ENCODE results near the gene KCNK3.
A peak's percentile ranks its signal among the peaks of the same experiment; 100 is the strongest.

The KCNK3 gene

DNA sequence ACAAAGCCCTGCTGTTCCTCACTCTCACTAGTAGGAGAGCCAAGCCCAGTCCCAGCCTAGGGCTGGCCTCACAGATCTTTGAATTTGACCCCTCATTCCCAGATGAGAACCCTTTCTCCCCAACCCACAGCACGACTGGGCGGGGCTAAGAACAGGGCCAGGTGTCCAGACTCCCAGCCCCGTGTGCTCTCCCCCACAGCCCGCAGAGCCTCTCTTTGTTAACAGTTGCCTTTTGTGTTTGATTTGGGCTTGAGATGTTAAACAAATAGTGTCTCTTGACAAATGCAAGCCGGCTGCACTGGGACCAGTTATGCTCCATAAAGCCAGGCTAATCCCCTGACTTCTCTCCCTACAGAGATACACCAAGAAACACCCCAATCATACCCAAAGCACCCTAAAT is 4.7 kb upstream of the KCNK3 start:
- no peak for DNase-seq (ENCODE audit: low spot score)

DNA sequence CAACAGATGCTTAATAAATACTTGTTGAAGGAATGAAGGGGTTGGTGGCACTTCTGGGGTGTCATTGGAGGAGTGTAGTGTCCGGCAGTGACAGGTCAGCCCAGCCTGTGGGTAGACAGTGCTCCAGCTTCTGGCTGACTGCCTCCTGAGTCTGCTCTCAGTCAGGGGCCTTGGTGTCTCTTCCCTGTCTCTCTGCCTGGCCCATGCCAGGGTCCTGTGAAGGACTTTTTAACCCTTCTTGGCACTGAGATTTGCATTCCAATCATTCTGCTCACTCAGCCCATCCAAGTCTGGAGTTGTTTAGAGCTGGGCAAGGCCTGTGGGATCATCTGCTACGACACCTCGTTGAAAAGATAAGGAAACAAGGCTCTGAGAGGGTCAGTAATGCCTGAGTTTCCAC is 1.4 kb upstream of the KCNK3 start:
- no peak for DNase-seq (ENCODE audit: low spot score)

DNA sequence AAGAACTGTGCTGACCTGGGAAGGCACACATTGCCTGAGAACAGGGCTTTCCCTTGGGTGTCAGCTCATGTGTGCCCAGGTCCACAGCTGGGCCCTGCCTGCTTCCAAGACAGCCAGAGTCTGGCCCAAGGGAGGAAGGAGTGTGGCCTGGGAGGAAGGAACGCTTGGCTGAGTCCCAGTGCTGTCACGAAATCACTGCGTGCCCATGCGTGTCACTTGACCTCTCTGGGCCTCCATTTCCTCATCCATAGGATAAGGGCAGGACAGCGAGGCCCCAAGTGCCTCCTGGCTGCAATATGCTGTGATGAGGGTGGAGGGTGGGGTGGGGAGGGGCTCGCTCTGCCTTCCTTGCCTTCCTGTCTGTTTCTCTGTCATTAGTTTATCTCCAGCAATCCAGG is 642 bp upstream of the KCNK3 start:
- DNase-seq (ENCODE audit: low spot score), result no peak

DNA sequence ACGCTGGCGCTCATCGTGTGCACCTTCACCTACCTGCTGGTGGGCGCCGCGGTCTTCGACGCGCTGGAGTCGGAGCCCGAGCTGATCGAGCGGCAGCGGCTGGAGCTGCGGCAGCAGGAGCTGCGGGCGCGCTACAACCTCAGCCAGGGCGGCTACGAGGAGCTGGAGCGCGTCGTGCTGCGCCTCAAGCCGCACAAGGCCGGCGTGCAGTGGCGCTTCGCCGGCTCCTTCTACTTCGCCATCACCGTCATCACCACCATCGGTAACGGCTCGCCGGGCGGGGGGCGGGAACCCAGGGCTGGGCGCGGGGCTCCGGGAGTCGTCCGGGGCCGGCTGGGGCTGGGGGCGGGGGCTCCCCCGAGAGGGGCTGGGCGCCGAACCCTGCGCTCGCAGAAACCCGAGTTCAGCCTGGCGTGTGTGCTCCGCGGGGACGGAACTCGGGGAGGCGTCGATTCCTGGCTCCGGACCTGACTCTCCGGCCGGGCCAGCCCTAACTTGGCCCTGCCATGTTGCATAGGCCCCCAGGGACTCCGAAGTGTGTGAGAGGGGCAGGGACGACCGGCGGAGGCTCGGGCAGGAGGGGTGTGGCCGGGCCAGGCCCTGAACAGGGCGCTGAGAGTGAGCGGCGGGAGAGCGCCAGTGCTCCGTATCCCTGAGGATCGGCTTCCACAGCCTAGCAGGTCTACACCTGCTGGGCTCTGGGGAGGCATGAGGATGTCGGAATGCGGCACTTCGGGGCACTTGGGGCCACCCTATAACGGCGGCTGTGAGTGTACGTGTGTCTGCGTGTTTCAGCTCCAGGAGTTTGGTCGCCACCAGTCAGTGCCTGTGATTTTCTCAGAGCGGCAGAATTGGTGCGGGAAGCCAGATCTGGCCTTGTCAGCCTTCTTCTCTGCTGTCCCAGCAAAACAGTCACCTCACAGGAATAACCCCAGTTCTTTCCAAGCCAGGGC is 651 bp downstream of the KCNK3 start:
- DNase-seq (ENCODE audit: low spot score), result peak; percentile 23

DNA sequence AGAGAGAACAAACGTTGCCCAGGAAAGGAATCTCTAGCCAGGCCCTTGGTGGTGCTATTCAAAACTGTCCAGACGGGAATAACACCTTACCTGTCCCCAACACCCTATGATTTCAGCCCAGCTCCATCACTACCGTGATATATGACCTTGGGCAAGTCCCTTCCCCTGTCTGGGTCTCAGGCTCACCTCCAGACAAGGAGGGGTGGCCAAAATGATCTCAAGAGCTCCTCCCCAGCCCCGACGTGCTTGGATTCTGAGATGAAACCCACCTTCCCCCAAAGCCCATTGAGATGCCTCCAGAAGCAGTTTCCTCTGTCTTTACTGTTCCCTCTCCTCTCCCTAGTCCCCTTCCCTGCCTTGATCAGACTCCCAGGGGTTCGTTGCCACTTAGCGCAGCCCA is 1.5 kb downstream of the KCNK3 start:
- DNase-seq (ENCODE audit: low spot score), result no peak

DNA sequence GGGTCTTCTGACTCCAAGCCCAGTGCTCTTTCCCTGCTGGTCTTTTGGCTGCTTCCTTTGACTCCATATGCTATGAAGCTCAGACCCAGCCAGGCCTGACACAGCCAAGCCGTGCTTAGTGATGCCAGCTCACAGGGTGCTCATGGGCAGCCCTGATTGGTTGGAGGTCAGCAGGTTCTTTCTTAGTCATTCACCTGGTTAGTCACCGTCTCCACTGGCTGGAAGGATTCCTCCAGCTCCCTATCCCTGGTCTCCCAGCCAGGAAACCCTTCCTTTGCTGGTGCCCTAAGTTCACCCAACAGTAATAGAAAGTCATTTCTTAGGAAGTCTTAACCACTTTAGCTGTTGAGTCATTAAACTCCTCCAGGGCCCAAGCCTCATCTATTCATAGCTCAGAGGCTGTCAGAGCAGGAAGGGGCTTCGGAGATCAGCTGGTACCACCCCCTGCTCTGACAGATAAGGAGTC is 3.9 kb downstream of the KCNK3 start:
- no peak for DNase-seq (ENCODE audit: low spot score)

DNA sequence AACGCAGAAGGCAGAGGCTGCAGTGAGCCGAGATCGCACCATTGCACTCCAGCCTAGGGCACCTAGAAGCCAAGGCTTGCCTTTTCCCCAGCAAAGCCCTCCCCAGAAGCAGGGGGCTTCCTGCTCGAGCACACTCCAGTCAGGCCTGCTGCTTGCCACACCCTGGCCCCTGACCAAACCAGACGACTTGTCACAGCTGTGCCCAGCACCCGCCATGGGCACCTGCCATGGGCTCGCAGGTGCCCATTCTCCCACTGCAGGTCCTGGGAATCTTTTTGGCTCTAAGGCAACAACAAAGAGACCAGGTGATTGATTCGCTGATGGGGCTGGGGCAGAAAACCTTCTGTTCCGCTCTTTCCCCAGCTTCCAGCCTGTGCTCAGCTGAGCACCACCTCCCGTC is 4.9 kb downstream of the KCNK3 start:
- DNase-seq (ENCODE audit: low spot score), result no peak

DNA sequence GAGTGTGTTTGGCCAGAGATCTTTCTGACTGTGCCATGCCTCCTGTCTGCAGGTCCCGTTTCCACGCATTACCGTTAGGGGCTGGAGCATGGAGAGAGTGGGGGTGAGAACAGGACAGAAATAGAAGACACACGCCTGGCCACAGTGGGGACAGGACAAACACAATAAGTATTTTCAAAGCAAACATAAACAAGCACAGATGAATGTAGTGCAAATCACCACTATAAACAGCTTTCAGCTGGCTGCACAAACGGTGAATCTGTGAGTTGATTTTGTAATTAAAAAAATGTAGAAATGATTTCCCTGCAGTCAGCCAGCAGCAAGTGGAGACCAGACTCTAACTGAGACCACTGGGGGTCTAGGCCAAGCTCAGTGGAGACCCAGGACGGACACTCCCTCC is 6.8 kb downstream of the KCNK3 start:
- no peak for DNase-seq (ENCODE audit: low spot score)

DNA sequence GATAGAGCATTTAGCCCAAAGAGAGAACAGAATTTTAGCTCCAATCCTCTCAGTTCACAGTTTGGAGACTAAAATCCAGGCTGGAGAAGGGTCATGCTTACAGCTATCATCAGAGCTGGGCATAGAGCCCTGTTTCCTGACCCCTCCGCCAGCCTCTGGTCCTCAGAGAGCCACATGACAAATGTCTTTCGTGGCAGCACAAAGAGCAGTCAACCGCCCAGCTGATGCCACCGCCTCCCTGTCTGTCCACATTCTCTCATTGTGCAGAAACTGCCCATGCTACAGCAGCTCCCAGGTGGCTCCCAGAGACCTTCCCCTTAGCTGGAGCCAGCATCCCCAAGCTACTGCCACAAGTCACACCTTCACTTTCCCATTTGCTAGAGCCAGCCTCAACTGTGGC is 7.6 kb downstream of the KCNK3 start:
- no peak for DNase-seq (ENCODE audit: low spot score)

DNA sequence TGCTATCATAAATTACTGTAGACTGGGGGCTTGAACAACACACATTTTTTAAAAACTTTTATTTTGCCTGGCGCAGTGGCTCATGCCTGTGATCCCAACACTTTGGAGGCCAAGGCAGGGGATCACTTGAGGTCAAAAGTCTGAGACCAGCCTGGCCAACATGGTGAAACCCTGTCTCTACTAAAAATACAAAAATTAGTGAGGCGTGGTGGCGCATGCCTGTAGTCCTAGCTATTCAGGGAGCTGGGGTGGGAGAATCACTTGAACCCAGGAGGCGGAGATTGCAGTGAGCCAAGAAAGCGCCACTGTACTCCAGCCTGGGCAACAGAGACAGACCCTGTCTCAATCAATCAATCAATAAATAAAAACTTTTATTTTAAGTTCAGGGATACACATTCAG is 9.1 kb downstream of the KCNK3 start:
- no peak for DNase-seq (ENCODE audit: low spot score)

DNA sequence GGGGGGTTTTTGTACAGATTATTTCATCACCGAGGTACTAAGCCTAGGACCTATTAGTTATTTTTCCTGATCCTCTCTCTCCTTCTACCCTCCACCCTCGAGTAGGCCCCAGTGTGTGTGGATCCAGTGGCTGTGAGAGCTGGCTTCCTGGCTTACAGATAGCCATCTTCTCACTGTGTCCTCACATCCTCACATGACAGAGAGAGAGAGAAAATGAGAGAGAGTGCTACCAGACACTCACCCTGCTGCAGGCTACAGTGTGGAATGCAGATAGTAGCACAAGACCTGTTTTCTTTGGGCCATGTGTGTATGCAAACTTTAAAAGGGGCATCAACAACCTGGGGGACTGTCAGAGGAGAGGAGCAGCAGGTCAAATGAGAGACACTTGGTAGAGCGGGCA is 9.5 kb downstream of the KCNK3 start:
- DNase-seq (ENCODE audit: low spot score), result peak; percentile 50

DNA sequence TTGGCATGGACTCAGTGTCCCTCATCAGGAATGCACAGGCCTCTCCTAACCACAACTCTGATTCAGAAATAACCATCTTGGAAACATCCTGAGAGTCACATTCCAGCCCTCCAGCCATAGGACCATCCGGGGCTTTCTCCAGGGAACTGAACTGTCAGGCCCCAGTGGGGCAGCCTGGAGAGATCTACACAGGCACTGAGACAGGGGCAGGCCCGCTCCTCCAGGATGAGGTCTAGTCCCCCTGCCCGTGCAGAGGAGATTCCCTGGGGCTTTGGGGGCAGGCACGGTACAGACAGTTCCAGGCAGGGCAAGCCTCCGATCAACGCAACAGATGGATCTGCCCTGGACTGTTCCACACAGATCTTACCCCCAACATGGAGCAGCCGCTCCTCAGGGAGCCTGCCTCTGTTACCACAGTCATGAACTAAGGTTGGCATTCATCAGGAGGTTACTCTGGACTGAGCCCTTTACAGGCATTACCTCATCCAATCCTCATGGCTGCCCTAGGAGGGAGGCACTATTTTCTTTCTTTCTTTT is 12.0 kb downstream of the KCNK3 start:
- no peak for DNase-seq (ENCODE audit: low spot score)

DNA sequence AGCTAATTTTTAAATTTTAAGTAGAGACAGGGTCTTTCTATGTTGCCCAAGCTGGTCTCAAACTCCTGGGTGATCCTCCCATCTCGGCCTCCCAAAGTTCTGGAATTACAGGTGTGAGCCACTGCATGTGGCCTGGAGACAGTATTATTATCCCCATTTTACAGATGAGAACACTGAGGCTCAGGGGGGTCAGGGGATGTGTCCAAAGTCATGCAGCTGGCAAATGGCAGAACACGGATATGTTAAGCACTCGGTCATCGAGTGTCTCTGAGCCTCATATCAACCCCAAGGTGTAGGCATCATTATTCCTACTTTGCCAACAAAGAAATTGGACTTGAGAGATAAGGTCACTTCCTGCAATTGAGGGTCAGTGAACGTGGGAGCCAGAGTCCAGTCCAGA is 12.6 kb downstream of the KCNK3 start:
- DNase-seq (ENCODE audit: low spot score), result no peak

DNA sequence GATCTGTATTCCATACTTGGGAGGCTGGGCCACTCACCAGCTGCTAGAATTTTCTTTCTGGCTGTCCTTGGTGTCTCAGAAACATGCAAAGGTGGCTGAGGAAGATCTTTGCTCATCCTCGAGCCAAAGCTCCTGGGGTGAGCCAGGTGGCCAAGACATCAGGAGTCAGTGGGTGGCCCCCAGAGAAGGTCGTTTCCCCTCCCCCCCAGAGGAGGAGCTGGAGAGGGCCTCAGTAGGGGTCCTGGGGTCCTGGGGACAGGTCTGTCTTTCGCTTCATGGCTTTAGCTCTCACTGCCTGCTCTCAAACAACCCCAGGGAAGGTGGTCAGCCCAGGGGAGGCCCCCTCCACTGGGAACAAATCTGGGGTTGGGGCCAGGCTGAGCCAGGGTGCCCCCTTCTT is 13.6 kb downstream of the KCNK3 start:
- DNase-seq (ENCODE audit: low spot score), result no peak

DNA sequence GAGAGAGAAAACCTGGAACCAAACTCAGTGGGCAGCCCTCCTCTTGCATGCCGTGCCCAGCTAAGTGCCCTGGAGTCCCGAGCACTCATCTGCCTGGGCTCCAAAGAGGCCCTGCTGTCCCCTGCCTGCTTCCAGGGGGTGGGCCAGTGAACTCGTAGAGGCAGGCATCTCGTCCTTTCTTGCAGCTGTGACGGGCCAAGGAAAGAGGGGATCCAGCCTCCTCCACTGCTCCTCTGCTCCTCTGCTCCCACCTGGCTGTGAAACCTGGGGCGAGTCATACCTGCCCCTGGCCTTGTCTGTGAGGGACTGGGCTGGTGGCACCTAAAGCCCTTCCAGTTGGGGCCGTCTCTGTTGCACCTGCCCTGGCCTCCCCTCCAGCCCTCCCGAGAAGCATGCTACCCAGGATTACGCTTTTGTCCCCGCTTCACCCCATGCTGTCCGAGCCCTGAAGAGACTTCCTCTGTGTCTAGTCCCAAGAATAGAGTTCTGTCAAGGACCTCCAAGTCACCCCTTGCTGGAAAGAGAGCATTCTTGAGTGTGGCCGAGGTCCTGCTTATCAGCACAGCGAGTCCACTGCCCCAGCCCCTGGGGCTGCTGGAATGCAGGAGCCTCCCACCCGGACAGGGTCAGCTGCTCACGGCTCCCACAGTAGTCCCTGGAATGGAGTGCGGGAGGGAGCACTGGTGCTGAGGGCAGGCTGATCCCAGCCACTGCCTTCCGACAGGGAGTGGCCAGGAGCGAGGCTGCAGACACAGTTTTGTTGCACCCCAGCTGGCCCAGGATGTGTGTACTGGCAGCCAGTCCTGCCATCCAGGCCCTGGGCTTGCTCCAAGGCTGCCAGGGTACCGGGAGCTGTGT is 14.3 kb downstream of the KCNK3 start:
- no peak for DNase-seq (ENCODE audit: low spot score)

DNA sequence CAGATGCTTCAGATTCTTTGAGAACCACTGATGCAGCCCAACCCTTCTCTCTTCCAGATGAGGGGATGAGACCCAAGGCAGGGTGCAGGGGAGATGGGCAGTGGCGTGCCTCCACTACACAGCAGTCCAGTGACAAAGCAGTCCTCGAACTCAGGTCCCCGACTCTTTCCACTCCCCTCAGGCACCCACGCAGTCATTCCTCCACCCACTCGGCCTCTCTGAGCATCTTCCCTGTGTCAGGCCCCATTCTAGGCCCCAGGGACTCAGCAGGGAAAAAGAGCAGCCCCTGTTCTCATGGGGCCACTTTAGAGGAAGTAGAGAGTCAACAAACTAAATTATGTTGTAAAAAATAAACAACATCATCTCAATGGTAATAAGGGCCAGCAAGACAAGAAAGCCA is 15.2 kb downstream of the KCNK3 start:
- DNase-seq (ENCODE audit: low spot score), result no peak

DNA sequence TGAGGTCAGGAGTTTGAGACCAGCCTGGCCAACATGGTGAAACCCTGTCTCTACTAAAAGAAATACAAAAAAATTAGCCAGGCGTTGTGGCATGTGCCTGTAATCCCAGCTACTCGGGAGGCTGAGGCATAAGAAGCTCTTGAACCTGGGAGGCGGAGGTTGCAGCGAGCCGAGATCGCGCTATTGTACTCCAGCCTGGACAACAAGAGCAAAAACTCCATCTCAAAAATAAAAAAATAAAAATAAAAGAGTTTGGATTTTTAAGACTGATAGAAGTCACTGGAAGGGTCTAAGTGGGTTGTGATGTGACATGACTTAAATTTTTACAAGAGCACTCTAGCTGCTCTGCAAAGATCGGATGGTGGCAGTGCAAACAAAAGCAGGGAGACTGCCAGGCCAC is 15.9 kb downstream of the KCNK3 start:
- DNase-seq (ENCODE audit: low spot score), result no peak

DNA sequence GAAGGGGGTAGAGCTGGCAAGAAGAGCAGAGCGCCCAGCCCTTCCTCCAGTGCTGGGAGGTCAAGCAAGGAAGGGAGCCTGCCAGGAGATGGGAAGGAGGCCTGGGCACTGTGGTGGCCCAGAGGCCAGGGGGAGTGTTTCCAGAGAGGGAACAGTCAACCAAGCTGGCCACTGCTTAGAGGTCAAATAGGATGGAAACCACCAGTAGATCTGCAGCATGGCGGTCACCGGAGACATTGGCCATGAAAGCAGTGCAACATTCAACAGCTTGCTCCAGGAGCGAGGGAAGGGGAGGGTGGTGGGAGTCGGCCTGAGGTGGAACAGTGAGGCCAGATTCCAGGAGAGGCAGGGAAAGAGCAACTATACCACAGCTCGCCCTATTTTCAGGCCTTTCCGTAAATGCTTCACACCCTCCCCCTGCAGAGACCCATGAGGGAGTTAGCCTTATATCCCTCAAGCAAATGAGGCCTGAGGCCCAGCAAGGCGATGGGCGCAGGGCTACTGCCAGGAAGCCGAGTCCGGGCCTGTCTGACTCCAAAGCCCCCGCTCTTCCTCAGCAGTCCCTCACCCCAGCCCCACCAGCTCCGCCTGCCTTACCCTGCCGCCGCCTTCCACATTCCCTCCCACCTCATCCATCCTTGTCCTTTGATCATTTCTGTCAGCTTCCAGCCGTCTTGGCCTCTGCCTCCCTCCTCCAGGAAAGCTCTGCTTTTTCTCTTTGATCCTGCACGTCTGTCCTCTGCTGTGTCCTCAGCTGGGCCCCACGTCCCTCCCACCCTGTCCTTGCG is 17.0 kb downstream of the KCNK3 start:
- peak; percentile 73 for DNase-seq (ENCODE audit: low spot score)

DNA sequence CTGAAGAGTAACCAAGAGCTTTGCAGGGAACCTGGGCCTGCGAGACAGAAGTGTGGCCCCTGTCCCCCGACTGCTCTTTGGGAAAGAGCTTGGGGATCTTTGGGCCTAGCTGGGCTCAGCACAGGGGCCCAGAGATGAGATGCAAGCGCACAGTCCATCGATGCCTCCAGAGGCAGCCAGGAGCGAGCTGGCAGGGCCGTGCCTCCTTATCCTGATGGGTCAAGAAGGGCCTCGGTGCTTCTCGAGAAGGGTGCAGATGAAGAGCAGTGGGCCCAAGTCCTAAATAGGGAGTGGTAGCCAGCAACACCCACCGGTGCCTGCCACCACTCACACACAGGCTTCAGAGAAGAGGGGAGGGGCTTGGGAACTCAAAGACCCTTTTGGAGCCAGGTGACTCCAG is 17.6 kb downstream of the KCNK3 start:
- no peak for DNase-seq (ENCODE audit: low spot score)

DNA sequence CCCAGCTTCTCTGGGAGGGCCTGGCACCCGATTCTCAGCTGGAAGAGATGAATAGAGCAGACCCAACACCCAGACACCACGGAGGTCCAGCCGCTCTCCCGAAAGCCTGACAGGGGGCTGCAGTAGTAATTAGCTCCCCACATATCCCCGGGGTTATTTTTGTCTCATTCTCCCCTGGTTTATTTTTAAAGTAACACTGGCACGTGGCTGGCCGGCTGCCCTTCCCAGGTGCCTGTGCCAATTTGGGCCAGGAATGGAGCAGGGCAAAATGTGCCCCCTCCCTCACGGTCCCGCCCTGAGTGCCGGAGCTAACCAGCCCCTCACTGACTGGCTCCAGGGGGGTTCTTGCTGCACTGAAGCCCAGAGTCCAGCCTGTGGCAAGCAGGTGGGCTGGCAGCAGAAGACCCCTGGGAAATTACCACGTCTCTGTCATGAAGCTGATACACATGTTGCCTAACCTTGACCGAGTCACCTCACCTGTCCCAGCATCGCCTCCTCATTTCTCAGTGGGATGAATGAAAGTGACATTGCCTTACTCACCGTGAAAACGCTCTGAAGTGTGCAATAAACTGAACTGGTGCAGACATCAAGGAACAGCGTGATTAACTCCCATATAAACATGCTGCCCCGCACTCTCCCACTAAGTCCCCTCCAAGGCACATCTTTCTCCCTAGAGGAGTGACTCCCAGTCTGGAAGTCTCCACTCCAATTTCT is 18.4 kb downstream of the KCNK3 start:
- no peak for DNase-seq (ENCODE audit: low spot score)

Measured in SK-N-DZ (cell line).